ENCODE data around the gene RALA.

RALA gene

DNA sequence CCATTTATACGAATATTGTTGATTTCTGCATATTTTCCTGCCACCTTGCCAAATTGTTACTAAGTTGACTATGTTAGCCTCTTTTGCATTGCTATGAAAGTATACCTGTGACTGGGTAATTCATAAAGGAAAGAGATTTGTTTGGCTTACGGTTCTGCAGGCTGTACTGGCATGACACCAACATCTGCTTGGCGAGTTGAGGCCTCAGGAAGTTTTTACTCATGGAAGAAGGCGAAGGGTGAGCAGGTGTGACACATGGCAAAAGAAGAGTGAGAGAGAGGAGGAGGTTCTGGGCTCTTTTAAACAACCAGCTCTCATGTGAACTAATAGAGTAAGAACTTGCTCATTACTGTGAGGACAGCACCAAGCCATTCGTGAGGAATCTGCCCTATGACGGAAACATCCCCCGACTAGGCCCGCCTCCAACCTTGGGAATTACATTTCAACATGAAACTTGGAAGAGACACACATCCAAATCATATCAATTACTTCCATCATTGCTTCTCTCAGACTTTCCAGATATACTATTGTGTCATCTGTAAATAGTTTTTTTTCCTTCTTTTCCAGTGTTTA, 8.4 kb downstream of the RALA start:
- TF ChIP-seq CTCF (IDR thresholded peaks at IDR 0.05) = no peak
- Histone ChIP-seq H3K27ac (no peak overlapping the region), H3K4me3 (no peak overlapping the region)
- no peak for DNase-seq (ENCODE audit: low spot score)

DNA sequence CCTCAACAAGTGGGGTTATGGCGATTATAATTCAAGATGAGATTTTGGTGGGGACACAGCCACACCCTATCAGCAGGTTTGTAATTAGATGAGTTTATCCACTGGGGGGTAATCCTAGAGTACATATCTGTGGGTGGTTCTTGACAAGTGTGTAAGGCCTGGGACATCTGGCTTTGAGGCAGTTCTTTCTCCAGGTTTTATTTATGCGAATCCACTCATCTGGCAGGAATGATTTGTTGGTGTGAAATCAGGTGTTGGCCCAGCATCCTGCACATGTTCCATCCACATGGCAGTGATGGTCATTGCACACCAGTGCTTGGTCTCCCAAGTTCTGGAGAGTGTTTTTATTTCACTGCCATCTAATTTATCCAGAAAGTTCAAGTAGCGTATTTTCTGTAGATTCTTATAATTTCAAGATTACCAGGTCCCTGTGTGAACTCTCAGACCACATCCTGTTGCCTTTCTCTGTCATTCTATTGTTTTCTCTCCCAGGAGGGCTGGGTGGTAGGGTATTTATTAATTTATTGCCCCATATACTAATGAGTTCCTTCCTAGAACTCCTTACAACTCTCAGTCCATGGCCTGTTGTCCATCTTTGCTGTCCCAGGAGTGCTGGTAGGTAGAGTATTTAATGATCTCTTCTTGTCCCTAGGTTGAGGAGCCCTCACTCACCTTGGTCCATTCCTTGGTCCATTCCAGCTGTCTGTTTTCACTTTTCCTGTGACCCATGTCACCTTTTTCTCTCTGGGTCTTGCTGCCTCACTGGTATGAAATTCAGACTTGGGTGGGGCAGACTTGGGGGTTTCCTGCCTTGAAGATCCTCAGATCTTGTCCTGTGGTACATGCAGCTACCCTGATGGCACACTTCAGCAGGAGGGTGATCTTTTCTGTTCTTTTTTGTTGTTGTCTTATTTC, 10.4 kb downstream of the RALA start:
- no peak for DNase-seq (ENCODE audit: low spot score)
- H3K27ac ChIP-seq = no peak overlapping the region
- no peak for TF ChIP-seq CTCF (IDR thresholded peaks at IDR 0.05)
- H3K4me3 ChIP-seq = no peak overlapping the region

DNA sequence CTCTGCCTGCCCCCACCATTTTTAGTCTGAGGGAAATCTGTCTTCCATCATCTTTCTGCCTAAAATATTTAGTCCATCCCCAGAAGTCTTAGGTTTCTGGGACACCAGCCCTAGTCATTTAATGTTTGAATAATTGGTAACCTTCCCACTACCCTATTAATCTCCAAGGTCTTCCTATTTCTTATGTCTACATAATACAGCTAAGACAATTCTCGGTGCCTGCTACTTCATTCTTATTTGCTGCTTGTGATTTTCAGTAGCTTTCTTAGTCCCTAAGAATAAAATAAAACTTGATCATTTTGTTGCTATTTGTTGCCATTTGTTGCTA, 11.1 kb downstream of the RALA start:
- DNase-seq (ENCODE audit: low spot score) = no peak
- H3K27ac ChIP-seq = no peak overlapping the region

DNA sequence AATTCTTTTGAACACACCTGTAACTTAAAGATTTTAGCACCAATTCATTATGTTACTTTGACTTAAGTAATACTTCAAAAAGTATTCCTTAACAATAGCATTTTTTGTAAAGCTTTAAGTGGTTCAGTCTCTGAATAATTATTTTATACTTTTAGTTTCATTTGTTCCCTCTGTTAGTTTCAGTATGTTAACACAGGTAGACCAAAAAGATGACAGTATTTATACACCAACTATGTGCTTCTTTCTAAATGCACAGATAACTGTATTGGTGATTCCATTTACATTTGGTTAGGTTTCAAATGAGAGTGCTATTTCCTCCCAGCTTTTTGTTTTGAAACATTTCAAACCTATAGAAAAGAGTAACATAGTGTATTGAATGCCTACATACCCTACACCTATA, 14.0 kb downstream of the RALA start:
- H3K27ac ChIP-seq = no peak overlapping the region
- no peak overlapping the region for H3K4me3 ChIP-seq
- TF ChIP-seq CTCF (IDR thresholded peaks at IDR 0.05) = no peak
- DNase-seq (ENCODE audit: low spot score) = no peak

More for the DNA sequence above, 11.1 kb downstream of the RALA start:
- H3K4me3 ChIP-seq = no peak overlapping the region
- TF ChIP-seq CTCF (IDR thresholded peaks at IDR 0.05) = no peak

DNA sequence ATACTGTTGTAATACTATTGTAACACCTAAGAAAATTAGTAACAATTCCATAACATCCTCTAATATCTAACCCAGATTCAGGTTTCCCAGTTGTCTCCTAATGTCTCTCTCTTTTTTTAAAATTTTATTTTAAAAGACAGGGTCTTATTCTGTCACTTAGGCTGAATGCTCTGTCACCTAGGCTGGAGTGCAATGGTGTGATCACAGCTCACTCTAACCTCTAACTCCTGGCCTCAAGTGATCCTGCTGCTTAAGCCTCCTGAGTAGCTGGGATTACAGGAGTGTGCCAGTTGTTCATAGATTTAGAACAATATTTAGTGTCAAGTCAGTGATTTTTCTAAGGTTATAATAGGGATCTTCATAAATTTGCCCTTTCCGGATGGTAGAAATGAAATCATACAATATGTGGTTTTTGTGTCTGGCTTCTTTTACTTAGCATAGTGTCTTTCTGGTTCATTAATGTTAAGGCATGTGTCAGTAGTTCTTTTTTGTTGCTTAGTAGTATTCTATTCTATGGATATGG, 14.7 kb downstream of the RALA start:
- Histone ChIP-seq H3K4me3 (no peak overlapping the region), H3K27ac (no peak overlapping the region)
- TF ChIP-seq CTCF (IDR thresholded peaks at IDR 0.05) = no peak
- DNase-seq (ENCODE audit: low spot score) = no peak

DNA sequence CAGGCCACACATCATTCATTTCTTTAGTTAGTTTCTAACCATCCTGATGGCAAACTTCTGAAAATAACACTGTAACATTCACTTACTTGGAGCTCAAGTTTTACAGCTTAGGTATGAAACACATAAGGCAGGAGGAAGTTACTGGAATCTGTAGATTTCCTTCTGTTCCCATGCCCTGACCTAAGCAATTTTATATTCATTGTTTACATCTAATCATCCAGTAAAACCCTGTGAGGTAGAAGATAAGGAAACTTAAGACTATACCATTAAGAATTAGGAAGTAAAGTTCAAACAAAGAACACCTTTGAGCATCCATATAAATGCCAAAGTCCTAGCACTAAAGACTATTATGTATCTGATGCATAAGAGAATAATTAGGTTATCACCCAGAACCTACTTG, 19.5 kb downstream of the RALA start:
- Histone ChIP-seq H3K27ac (no peak overlapping the region), H3K4me3 (no peak overlapping the region)
- DNase-seq (ENCODE audit: low spot score) = no peak
- TF ChIP-seq CTCF (IDR thresholded peaks at IDR 0.05) = no peak

GRCh38 chr7:39644170-39644569, 20.8 kb downstream of the RALA start:
- Histone ChIP-seq H3K4me3 (no peak overlapping the region), H3K27ac (no peak overlapping the region)
- DNase-seq (ENCODE audit: low spot score) = no peak
- no peak for TF ChIP-seq CTCF (IDR thresholded peaks at IDR 0.05)
